NCI-H82 treated with DMSO at 0.1 percent for 48 hours (cell line): ENCODE measurements around the gene SPOCK1.

ENCODE experiments used
- DNase-seq: peaks from one replicate; lab custom pipeline; 2025; ENCODE audit not compliant: unreplicated experiment; lab: John Stamatoyannopoulos, UW

The SPOCK1 gene

DNA sequence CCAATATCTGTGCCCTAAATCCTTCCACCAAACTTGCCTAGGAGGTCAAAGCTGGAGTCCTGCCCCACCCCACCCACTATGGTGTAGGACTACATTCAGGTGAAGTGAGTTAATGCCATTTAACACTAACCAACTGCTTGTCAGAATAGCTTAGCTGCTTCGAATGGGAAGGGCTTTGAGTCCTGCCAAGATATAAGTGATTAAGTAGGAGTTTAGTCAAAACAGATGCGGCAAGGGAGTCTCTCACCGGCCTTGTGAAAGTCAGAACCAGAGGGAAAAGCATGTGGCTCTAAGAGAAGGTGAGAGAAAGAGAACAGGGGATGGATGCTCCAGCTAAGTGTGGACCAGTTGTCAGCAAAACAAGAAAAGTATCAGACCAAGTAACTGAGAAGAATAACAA lies 132.6 kb downstream of the SPOCK1 start:
- peak; percentile 78 for DNase-seq

- no peak for DNase-seq
Measured at GRCh38 chr5:137365126-137365865, 133.8 kb downstream of the SPOCK1 start.

DNA sequence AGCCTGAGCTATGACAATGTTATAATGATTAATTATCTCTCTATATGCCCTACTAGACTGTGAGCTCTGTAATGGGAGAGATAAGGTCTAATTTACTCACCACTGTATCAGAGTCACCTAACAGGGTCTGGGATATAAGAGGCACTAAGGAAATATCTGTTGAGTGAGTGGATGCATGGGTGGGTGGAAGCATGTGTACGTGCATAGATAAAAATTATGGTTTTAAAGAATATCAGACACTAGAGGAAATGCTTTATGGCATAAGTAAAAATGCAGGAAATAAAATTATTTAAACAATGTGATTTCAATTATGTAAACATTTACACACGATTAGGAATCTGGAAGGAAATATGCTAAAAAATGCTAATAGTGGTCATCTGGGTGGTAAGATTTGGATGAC lies 137.8 kb downstream of the SPOCK1 start:
- DNase-seq, result no peak

GRCh38 chr5:137360607-137361006 lies 138.5 kb downstream of the SPOCK1 start:
- DNase-seq, result no peak

- DNase-seq, result no peak
Measured at GRCh38 chr5:137359941-137360340, 139.2 kb downstream of the SPOCK1 start.

- DNase-seq, result no peak
Measured at GRCh38 chr5:137357436-137357835, 141.7 kb downstream of the SPOCK1 start.

DNA sequence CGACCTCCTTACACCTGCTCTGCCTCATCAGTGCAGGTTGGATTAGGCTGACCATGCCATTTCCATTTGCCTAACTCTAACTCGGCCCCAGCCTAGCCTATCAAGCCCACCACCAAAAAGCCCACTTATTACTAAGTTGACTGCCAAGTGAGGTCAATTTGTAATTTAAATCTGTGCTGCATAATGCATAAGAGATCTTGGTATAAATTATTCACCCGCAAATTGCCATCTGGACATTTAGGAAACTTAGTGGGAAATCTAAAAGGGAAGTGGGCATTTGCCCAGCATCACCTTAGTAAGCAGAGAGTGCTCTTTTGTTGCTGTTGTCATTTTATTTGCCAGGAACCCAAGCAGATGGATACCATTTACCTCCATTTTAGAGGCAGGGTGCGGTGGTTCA lies 143.0 kb downstream of the SPOCK1 start:
- no peak for DNase-seq

DNA sequence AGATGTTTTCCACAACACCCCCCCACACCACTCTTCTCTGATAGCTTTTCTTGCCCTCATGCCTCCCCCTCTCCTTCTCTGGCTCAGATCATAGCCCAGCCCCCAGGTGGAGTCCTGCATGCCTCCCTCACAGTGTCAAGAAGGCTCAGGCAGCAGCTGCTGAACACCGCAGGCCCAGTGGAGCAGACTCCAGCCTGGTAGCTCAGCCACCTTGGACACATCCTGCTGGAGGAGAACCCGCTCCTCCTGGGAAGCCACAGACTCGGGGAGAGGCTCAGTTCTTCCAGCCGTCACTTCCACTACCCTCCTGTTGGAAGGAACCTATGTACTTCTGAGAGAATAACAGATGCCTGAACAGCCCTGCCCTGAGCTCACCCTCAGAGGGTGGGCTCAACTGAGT lies 143.4 kb downstream of the SPOCK1 start:
- no peak for DNase-seq

DNA sequence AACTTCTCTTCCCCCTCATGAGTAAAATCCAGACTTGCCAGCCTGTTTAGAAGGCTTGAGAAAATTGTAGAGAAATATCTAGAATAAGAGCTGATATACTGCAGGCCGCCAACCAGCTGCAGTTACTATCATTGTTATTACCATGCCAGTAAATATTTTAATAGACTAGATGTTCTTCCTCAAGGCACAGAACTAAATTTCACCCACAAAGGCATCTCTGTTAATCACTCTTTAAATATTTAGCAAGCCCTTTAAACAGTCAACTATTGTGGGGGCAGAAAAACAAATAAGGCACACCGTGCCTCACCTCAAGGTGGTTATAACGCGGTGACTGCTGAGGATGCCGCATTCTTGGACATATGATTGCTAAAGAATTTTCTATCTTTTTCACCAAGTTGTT lies 147.0 kb downstream of the SPOCK1 start:
- no peak for DNase-seq

GRCh38 chr5:137350791-137351190 lies 148.3 kb downstream of the SPOCK1 start:
- DNase-seq, result no peak

DNA sequence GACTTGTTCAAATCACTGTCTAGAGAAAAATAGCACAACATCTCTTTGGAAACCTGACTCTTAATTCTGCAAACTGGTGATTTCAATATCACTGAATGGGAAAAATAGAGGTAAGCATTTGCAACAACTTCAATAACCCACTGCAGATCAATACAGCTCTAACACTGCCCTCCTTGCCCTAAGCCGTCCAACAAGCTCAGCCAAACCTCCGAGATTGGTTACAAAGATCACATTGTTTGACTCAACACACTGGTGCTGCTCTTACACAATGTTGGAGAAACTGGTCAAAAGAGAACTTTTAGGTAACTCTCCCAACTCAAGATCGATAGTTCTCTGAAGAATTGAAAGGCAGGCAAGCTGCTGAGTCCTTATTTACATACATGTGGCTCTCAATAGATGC lies 150.4 kb downstream of the SPOCK1 start:
- DNase-seq, result no peak

- no peak for DNase-seq
Measured at GRCh38 chr5:137347865-137348264, 151.3 kb downstream of the SPOCK1 start.

- DNase-seq, result no peak
Measured at GRCh38 chr5:137346281-137346680, 152.8 kb downstream of the SPOCK1 start.

DNA sequence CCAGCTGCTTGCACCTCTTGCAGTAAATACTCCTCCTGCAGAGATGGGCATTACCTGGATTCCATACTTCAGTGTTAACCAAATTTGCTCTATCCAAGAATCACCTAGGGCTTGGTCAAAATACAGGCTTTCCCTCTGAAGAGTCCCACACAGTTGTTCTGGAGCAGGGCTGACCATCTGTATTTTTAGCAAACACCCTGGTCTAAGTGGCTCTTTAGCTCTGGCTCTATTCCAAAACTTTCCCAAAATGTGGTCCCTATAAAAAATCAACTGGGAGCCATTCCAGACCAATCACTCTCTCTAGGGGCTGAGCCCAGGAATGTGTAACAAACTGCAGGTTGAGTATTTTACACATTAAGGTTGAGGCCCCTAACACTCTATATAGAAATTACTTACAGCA lies 153.7 kb downstream of the SPOCK1 start:
- DNase-seq, result no peak

GRCh38 chr5:137344723-137345322 lies 154.3 kb downstream of the SPOCK1 start:
- DNase-seq, result peak; percentile 43

GRCh38 chr5:137344021-137344420 lies 155.1 kb downstream of the SPOCK1 start:
- DNase-seq, result no peak

GRCh38 chr5:137342764-137343163 lies 156.4 kb downstream of the SPOCK1 start:
- DNase-seq, result no peak

DNA sequence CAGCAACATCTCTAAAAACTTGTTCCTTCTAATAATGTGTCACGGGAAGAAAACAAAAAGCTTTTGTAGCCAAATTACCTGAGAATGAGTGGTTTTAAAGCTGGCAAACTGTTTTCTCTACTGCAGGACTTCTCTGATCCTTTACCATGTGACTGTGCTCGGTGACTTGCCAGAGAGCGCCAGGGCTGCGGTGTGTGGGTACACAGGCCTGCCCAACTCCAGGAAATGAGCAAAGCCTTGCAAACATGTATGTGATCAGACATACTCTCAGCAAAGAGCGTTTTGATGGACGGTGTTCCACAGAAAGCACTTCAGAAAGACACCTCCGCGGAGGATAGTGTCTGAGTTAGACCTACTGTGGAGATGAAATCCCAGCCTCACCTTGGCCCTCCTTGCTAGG lies 157.3 kb downstream of the SPOCK1 start:
- DNase-seq, result no peak

DNA sequence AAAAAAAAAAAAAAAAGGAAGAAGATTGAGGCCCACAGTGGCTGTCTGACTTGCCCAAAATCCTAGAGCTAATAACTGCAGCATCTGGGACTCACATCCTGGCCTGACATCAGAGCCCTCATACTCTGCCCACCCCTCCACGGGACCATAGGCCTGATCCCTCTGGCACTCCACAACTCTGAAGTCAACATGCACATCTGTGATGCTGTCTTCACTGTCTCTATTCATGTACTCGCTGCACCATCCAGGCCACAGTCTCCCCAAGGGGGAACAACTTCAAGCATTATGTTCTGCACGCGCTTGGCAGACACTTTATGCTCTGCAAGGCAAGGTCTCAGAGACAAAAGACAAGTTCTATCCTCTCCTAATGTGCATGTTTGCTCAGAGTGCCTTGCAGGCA lies 158.2 kb downstream of the SPOCK1 start:
- no peak for DNase-seq

DNA sequence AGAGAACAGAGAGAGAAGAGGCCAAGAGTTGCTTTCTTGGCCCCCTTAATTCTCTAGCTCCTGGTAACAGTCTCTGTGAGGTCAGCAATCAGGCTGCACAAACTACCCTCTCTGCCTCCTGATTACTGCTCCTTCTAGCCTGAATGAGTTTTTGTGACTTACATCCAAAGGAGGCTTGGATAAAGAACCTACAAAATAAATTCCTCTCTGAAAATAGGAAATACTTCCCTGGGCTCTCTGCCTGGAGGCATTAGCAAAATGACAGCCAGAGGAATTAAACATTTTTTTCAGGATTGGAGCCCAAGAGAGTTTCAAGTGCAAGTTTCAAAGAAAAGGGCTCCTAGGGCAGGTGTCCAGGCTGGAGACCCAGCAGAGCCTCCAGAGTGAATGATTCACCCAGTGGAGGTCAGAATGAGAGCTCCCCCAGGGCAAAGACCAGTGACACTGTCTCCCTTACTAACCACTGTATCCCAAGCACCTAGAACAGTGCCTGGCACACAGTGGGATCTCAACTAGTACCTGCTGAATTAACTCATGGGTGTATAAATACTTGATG lies 162.5 kb downstream of the SPOCK1 start:
- DNase-seq, result no peak

GRCh38 chr5:137336161-137336560 lies 163.0 kb downstream of the SPOCK1 start:
- no peak for DNase-seq

DNA sequence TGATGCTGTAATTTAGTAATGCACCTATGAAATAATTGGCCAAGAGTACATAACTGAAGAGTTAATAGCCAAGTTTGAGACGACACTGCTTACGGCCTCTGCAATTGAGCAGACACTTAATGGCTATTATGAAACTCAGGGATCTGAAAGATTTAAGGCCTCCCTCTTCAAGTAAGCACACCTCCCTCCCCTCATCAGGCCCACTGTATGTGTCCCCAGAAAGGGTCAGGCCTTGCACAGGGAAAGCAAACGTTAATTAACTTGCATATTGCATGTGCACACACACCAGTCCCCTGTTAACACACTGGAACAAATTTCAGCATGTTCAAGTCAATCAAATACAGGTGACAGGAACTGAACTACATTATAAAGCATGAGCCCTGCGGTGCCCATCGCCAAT lies 163.6 kb downstream of the SPOCK1 start:
- DNase-seq, result no peak

DNA sequence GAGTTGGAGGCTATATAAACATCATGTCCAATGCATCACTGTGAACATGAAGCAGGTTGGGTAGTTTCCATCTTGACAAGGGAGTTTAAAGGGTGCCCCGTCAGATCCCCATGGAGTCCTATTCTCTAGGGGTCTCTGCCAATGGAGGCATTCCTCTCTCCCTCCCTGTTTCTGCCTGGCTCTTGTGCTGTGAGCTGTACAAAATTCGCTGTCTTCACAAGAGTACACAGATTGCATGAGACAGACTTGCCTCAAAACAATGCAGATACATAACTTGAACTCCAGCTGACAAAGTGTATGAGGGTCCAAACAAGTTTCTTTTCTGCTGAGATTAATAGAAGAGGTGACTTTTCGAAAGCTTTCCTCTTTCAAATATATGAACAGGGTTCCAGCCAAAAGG lies 165.2 kb downstream of the SPOCK1 start:
- DNase-seq, result no peak
